ENCODE measurements around the gene SCD5.

GRCh38 chr4:82705169-82705927 is 93.2 kb downstream of the SCD5 start:
- TF ChIP-seq CTCF (IDR thresholded peaks at IDR 0.05): no peak
- no peak for TF ChIP-seq POLR2A (IDR thresholded peaks at IDR 0.05)
